Measurements from ENCODE around the gene TFG. TPM values are rescaled to one million over a fixed set of nuclear protein-coding genes. Genes with fewer than 3 reads are reported as not detected.

TFG gene
- total RNA-seq, 1 experiment from 2014 or later = 224 TPM

DNA sequence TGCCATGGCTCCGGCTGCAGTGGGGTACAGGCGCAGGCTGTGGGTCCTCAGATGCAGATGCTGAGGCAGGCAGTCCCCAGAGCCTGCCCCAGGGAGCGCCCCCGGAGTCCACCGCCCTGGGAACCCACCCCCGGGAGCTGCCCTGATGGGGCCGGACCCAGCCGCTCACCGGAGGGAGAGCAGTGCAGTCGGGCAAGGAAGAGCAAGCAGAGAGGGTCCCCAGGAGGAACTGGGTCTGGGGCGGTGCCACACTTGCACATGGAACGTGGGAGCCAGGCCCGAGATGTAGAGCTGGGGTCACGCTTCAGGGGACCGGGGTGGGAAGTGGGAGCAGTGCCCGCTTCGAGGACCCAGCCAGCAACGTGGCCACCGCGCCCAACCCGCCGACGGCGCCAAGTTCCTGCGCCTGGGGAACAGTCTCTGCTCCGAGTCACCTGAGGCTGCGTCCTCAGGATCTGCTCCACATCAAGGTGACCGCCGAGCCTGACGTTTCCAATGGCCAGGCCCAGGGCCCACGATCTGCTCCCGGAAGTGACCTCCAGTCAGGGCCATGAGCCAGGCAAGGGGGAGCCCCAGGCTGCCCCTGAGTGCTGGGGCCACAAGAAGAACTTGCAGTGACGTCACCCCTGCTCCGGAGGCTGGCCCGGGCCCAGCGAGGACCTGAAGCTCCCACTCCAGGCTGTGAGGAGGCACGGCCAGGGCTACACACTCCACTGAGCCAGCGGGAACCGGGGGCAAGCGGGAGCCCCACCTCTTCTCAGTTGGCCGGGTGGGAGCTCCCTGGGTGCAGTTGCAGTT, 27.0 kb upstream of the TFG start:
- no TSS peak for BruUV-seq (replicated peaks)
- Histone ChIP-seq H2AFZ (no peak overlapping the region), H3K27ac (no peak overlapping the region), H3F3A (ENCODE audit: insufficient read depth, low read depth) (no peaks in the 10 kb centered on the region), H3K36me3 (ENCODE audit: low read depth) (no peaks in the 10 kb centered on the region), H3K4me1 (replicated peaks; ENCODE audit: insufficient read depth) (no peaks in the 10 kb centered on the region), H3K9me2 (ENCODE audit: insufficient read depth) (no peaks in the 10 kb centered on the region), H3K4me2 (no peak overlapping the region), H3K9me3 (ENCODE audit: insufficient read depth, low read depth) (no peaks in the 10 kb centered on the region), H3K4me3 (no peak overlapping the region), H3K27me3 (ENCODE audit: insufficient read depth, low read depth) (no peaks in the 10 kb centered on the region), H3K79me2 (ENCODE audit: low read depth) (no peaks in the 10 kb centered on the region), H4K20me1 (ENCODE audit: insufficient read depth) (no peaks in the 10 kb centered on the region)
- POLR2A ChIA-PET (ENCODE audit: unreplicated experiment) = no interaction called here
- DNase-seq = no peak
- TF ChIP-seq EZH2 (IDR thresholded peaks at IDR 0.05; ENCODE audit: low read depth) = no peak
- no peak for TF ChIP-seq CTCF (conservative IDR thresholded peaks at IDR 0.05)
- intact Hi-C loops (cut with micrococcal nuclease; ENCODE audit: unreplicated experiment) = no loop called here
- CTCF ChIA-PET = no interaction called here

GRCh38 chr3:100682854-100683760, 26.2 kb upstream of the TFG start:
- ChIA-PET CTCF (no interaction called here), POLR2A (ENCODE audit: unreplicated experiment) (interaction anchor here (0.6 kb wide), 2 partner anchors 25 to 938 kb away, joined by 3 to 7 read pairs; no protein-coding TSS in a partner anchor)

More at GRCh38 chr3:100682854-100683760, 26.2 kb upstream of the TFG start:
- Histone ChIP-seq H3K4me3 (no peak overlapping the region), H3K27me3 (ENCODE audit: insufficient read depth, low read depth) (no peaks in the 10 kb centered on the region), H4K20me1 (ENCODE audit: insufficient read depth) (no peaks in the 10 kb centered on the region), H3K36me3 (ENCODE audit: low read depth) (no peaks in the 10 kb centered on the region), H3K79me2 (ENCODE audit: low read depth) (no peaks in the 10 kb centered on the region), H3K27ac (no peak overlapping the region), H3K9me3 (ENCODE audit: insufficient read depth, low read depth) (no peaks in the 10 kb centered on the region), H3K9me2 (ENCODE audit: insufficient read depth) (no peaks in the 10 kb centered on the region), H3K4me2 (no peak overlapping the region), H3K4me1 (replicated peaks; ENCODE audit: insufficient read depth) (no peaks in the 10 kb centered on the region), H3F3A (ENCODE audit: insufficient read depth, low read depth) (no peaks in the 10 kb centered on the region), H2AFZ (peak overlapping the region; percentile 53; the same call in 1 of the 2 replicates)
- intact Hi-C loops (cut with micrococcal nuclease; ENCODE audit: unreplicated experiment) = no loop called here
- no peak for TF ChIP-seq EZH2 (IDR thresholded peaks at IDR 0.05; ENCODE audit: low read depth)
- no peak for TF ChIP-seq CTCF (conservative IDR thresholded peaks at IDR 0.05)
- no peak for DNase-seq
- BruUV-seq (replicated peaks) = no TSS peak

Data from PC-9 (cell line).